GM12892 (cell line): ENCODE data around the gene PLCG2.

Experiments used
- POLR2A ChIP-seq: IDR thresholded peaks from 2 replicates; pipeline ENCODE4 v1.6.1; 2011; ENCODE audit warnings: low read depth, low read length, control low read depth
- POLR2AphosphoS5 ChIP-seq: IDR thresholded peaks from 2 replicates; pipeline ENCODE4 v1.6.1; 2011; ENCODE audit warnings: low read depth, low read length, control low read depth
- TAF1 ChIP-seq: IDR thresholded peaks from 2 replicates; pipeline ENCODE4 v1.6.1; 2011; ENCODE audit warnings: low read depth, mild to moderate bottlenecking, control low read depth, low read length, borderline replicate concordance

GRCh38 chr16:81795193-81795592, 16.1 kb downstream of the PLCG2 start:
- TF ChIP-seq POLR2A (no peak), TAF1 (no peak), POLR2AphosphoS5 (no peak)
